Osteocyte (in vitro differentiated cells): ENCODE data around the gene SSBP3. TPM values are rescaled to one million over a fixed set of nuclear protein-coding genes. Genes with fewer than 3 reads are reported as not detected.
"Not testable (repeated sequence)": the region's sequence is repeated elsewhere in the genome, so short reads cannot be mapped to it uniquely, and the experiment has no call there.

ENCODE experiments used
- DNase-seq: peaks from one replicate; pipeline ENCODE4 v3.0.0; 2021; ENCODE audit warnings: mixed read lengths; ENCODE audit not compliant: unreplicated experiment; ENCODE audit errors: extremely low spot score
- H3K27ac Mint-ChIP-seq: one replicate; pipeline ENCODE4 v1.8.0; 2021; ENCODE audit warnings: mild to moderate bottlenecking, mixed read lengths; ENCODE audit not compliant: unreplicated experiment
- H3K27me3 Mint-ChIP-seq: one replicate; pipeline ENCODE4 v1.8.0; 2021; ENCODE audit warnings: mixed read lengths; ENCODE audit not compliant: unreplicated experiment
- H3K36me3 Mint-ChIP-seq: one replicate; pipeline ENCODE4 v1.8.0; 2021; ENCODE audit warnings: mixed read lengths; ENCODE audit not compliant: unreplicated experiment
- H3K4me1 Mint-ChIP-seq: one replicate; pipeline ENCODE4 v1.8.0; 2021; ENCODE audit warnings: mixed read lengths; ENCODE audit not compliant: unreplicated experiment
- H3K4me3 Mint-ChIP-seq: one replicate; pipeline ENCODE4 v1.8.0; 2021; ENCODE audit warnings: mild to moderate bottlenecking, moderate library complexity, mixed read lengths; ENCODE audit not compliant: unreplicated experiment
- H3K9me3 Mint-ChIP-seq: one replicate; pipeline ENCODE4 v1.8.0; 2021; ENCODE audit warnings: mixed read lengths; ENCODE audit not compliant: unreplicated experiment
- total RNA-seq: library from RNA; stranded (reverse); gene quantifications from 2 replicates; pipeline ENCODE4 v1.2.1, GENCODE V29; 2021
- TF ChIP-seq, protein P1 (sequence below): fragments of 200-600 bp; sonication (generic); IDR thresholded peaks from 2 replicates; pipeline ENCODE4 v1.5.0; 2021; ENCODE audit warnings: antibody characterized with exemption, mild to moderate bottlenecking, moderate library complexity

SSBP3 gene
- total RNA-seq, 1 donor from 2014 or later, result 56.4 TPM

DNA sequence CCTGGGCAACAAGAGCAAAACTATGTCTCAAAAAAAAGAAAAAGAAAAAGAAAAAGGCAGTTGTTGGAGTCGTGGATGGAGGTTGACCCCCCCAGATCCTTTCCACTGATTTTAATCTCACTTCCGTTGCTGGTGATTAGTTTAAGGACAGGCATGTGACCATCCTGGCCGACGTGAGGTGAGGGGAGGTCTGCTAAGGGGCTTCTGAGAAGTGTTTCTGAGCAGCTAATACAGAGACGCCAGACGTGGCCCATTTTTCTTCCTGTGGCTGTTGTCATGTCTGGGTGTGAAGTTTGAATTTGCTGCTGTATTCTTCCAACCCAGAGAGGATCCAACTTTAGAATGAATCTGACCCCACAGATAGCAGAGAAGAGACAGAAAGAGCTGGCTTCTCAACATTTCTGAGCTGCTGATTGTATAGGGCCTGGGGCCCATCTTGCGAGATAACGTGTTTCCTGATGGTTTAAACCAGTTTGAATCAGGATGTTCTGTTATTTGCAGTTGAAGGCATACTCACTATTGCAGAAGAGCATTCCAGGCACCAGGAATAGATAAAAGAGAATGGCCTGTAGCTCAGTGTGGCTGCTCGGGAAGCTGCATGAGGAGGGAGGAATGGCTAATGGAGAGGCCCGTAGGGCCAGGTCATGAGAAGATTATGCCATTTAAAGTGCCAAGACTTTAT is 22.8 kb upstream of the SSBP3 start:
- Mint-ChIP-seq H3K27me3 (no peaks in the 10 kb centered on the region), H3K27ac (no peak overlapping the region), H3K4me3 (no peak overlapping the region), H3K36me3 (no peaks in the 10 kb centered on the region), H3K9me3 (no peaks in the 10 kb centered on the region), H3K4me1 (no peaks in the 10 kb centered on the region)
- TF ChIP-seq, protein P1, sequence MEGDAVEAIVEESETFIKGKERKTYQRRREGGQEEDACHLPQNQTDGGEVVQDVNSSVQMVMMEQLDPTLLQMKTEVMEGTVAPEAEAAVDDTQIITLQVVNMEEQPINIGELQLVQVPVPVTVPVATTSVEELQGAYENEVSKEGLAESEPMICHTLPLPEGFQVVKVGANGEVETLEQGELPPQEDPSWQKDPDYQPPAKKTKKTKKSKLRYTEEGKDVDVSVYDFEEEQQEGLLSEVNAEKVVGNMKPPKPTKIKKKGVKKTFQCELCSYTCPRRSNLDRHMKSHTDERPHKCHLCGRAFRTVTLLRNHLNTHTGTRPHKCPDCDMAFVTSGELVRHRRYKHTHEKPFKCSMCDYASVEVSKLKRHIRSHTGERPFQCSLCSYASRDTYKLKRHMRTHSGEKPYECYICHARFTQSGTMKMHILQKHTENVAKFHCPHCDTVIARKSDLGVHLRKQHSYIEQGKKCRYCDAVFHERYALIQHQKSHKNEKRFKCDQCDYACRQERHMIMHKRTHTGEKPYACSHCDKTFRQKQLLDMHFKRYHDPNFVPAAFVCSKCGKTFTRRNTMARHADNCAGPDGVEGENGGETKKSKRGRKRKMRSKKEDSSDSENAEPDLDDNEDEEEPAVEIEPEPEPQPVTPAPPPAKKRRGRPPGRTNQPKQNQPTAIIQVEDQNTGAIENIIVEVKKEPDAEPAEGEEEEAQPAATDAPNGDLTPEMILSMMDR, result no peak
- DNase-seq, result no peak

DNA sequence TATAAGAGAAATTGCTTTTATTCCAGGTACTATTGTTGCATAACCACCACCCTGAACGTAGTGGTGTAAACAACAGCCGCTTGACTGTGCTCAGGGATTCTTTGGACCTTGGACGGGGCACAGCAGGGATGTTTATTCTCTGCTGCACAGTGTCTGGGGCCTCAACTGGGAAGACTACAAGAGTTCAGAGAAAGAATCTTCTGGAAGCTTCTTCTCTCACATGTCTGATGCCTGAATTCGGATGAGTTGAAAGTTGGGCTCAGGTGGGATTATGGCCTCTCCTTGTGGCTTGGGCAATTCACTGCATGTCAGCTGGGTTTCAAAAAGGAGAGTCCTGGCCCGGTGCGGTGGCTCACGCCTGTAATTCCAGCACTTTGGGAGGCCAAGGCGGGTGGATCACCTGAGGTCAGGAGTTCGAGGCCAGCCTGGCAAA is 19.0 kb upstream of the SSBP3 start:
- no peak overlapping the region for H3K27ac Mint-ChIP-seq
- H3K4me3 Mint-ChIP-seq, result no peak overlapping the region
- H3K27me3 Mint-ChIP-seq, result peaks cover 12% of the 10 kb centered on the region
- H3K36me3 Mint-ChIP-seq, result no peaks in the 10 kb centered on the region
- no peak for DNase-seq
- TF ChIP-seq, protein P1, result peak; percentile 16
- H3K9me3 Mint-ChIP-seq, result no peaks in the 10 kb centered on the region
- no peaks in the 10 kb centered on the region for H3K4me1 Mint-ChIP-seq

DNA sequence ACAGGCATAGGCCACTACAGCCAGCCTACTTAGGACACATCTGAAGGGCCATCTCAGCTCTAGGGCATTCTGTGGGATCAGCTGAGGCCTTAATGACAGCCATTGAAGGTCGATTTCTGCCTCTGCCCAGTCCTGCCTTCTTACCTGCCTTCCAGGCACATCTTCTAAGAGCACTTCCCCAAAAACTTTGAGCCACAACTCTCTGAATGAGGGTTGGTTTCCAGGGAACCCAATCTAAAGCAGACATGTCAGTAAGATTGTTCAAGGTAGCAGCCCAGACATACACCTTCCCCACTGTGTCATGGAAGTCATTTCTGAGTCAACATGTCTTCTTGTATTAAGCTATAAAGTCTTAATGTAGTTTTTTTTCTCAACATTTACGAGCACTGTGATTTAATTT is 18.2 kb upstream of the SSBP3 start:
- TF ChIP-seq, protein P1, result no peak
- no peak overlapping the region for H3K4me3 Mint-ChIP-seq
- no peak overlapping the region for H3K27ac Mint-ChIP-seq
- H3K36me3 Mint-ChIP-seq, result no peaks in the 10 kb centered on the region
- peaks cover 12% of the 10 kb centered on the region for H3K27me3 Mint-ChIP-seq
- no peaks in the 10 kb centered on the region for H3K4me1 Mint-ChIP-seq
- H3K9me3 Mint-ChIP-seq, result no peaks in the 10 kb centered on the region
- DNase-seq, result no peak

DNA sequence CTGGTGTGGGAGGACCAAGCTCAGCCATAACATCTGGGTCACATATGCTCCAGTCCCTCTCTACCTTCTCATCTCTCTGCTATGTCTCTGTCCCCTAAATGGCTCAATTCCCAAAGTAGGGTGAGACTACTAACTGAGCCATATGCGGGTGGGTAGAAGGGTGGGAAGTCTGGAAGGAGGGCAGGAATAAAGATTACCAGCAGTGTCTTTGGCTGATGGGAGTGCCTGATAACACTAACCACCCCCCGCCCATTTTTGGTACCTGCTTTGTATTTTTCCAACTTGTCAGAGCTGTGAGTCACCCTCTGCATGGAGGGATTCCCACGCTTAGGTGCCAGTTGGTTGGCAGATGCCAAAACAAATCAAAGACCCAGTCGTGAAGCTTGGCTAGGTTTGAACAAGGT is 14.9 kb upstream of the SSBP3 start:
- peaks cover 21% of the 10 kb centered on the region for H3K27me3 Mint-ChIP-seq
- no peaks in the 10 kb centered on the region for H3K4me1 Mint-ChIP-seq
- H3K36me3 Mint-ChIP-seq, result no peaks in the 10 kb centered on the region
- no peak for DNase-seq
- no peaks in the 10 kb centered on the region for H3K9me3 Mint-ChIP-seq
- TF ChIP-seq, protein P1, result no peak
- no peak overlapping the region for H3K27ac Mint-ChIP-seq
- no peak overlapping the region for H3K4me3 Mint-ChIP-seq

DNA sequence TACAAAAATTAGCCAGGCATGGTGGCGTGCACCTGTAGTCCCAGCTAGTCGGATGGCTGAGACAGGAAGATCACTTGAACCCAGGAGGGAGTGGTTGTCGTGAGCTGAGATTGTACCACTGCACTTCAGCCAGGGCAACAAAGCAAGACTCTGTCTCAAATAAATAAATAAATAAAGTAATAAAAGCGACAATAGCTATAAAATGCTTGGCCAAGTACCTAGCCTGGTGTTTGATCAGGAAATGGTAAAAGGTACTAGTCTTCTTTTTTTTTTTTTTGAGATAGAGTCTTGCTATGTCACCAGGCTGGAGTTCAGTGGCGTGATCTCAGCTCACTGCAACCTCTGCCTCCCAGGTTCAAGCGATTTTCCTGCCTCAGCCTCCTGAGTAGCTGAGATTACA is 12.4 kb upstream of the SSBP3 start:
- not testable (repeated sequence) for H3K36me3 Mint-ChIP-seq, H3K9me3 Mint-ChIP-seq, DNase-seq, H3K4me3 Mint-ChIP-seq, H3K4me1 Mint-ChIP-seq, H3K27ac Mint-ChIP-seq
- H3K27me3 Mint-ChIP-seq, result peaks cover 41% of the 10 kb centered on the region

DNA sequence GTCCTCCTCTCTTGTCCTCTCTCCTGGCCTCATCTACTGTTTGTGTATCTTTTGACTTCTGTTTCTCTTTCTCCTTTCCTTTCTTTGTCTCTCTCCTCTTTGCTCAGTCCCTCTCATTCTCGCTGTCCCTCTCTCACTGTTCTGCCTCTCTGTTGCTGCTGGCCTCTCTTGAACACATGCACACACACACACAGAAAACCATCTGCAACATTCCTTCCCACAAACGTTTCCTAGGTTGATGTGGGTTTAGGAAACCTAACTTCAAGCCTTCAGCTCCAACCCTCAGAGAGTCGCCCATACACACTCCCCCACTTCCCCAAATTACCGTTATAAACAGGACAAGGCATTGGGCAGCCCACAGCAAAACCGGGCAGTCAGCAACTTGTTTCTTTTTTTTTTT is 10.9 kb upstream of the SSBP3 start:
- no peaks in the 10 kb centered on the region for H3K36me3 Mint-ChIP-seq
- no peaks in the 10 kb centered on the region for H3K9me3 Mint-ChIP-seq
- H3K27me3 Mint-ChIP-seq, result peaks cover 37% of the 10 kb centered on the region
- TF ChIP-seq, protein P1, result no peak
- H3K4me1 Mint-ChIP-seq, result peaks cover 9% of the 10 kb centered on the region
- DNase-seq, result no peak
- H3K4me3 Mint-ChIP-seq, result no peak overlapping the region
- H3K27ac Mint-ChIP-seq, result no peak overlapping the region
